Muscle of leg (tissue), 11 donors: Measurements from ENCODE around the gene RALGAPA2. TPM values are rescaled to one million over a fixed set of nuclear protein-coding genes. Genes with fewer than 3 reads are reported as not detected.

Experiments used
- DNase-seq: peaks from one replicate; pipeline ENCODE4 v3.0.0; 2013
- H3K27ac ChIP-seq: one replicate; pipeline ENCODE4 v1.5.1; 2013; ENCODE audit warnings: mild to moderate bottlenecking, low read length, control low read depth
- H3K27me3 ChIP-seq: one replicate; pipeline ENCODE4 v1.6.1; 2013; ENCODE audit warnings: low read length; ENCODE audit not compliant: control insufficient read depth, insufficient read depth
- H3K36me3 ChIP-seq: one replicate; pipeline ENCODE4 v1.6.1; 2013; ENCODE audit warnings: low read length; ENCODE audit not compliant: control insufficient read depth, insufficient read depth
- H3K4me1 ChIP-seq: one replicate; pipeline ENCODE4 v1.6.1; 2013; ENCODE audit warnings: low read length; ENCODE audit not compliant: control insufficient read depth, insufficient read depth
- H3K4me3 ChIP-seq: one replicate; pipeline ENCODE4 v1.5.1; 2013; ENCODE audit warnings: low read length, control low read depth
- H3K9me3 ChIP-seq: replicated peaks from 2 replicates; pipeline ENCODE4 v1.6.1; 2013; ENCODE audit warnings: low read depth, low read length; ENCODE audit not compliant: control insufficient read depth
- WGBS: methylation state at CpG from one replicate; pipeline ENCODE4 v1.1.5; 2013; ENCODE audit warnings: missing lambda C conversion rate; ENCODE audit not compliant: insufficient coverage; 5-methylcytosine and 5-hydroxymethylcytosine counted together
- polyA plus RNA-seq, 8 donors: library from polyadenylated mRNA; unstranded; fragments of 120-200 nt; gene quantifications; one replicate each; pipeline versions ENCODE4 v1.2.1 to v1.2.3, GENCODE V29; 2013; ENCODE audit warnings: inconsistent platforms in 1 of 8, low replicate concordance in 1 of 8; ENCODE audit not compliant: insufficient read length in 8 of 8, insufficient read depth in 1 of 8
- total RNA-seq: library from RNA; stranded (reverse); fragments of 120-200 nt; gene quantifications from one replicate; pipeline ENCODE4 v1.2.4, GENCODE V29; 2013

Gene RALGAPA2
- total and polyA plus RNA-seq, 9 donors: 6.0 to 10.6 (median 8.3) TPM

DNA sequence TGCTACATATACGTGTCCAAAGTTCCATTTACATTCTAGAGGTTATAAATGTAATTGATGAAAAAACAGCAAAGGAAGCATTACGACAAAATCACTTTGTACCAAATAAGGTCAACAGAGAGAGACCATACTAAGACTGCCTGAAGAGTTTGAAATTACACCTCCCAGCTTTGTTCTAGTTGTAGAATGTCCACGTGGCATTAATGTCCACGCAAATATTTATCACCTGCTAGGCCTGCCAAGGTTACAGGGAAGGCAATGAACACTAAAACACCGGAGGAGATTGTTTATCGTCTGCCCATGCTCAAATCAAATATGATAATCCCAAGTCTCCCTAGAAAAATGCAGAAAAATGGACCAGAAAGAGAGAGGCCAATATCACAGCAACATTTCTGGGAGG lies 6.2 kb downstream of the RALGAPA2 start:
- no peaks in the 10 kb centered on the region for H3K27me3 ChIP-seq
- H3K9me3 ChIP-seq: no peaks in the 10 kb centered on the region
- H3K4me1 ChIP-seq: no peaks in the 10 kb centered on the region
- H3K36me3 ChIP-seq: no peaks in the 10 kb centered on the region
- DNase-seq: no peak
- no peak overlapping the region for H3K4me3 ChIP-seq
- no CpG with 5 or more reads among the region's 6 CpGs for WGBS
- H3K27ac ChIP-seq: no peak overlapping the region

DNA sequence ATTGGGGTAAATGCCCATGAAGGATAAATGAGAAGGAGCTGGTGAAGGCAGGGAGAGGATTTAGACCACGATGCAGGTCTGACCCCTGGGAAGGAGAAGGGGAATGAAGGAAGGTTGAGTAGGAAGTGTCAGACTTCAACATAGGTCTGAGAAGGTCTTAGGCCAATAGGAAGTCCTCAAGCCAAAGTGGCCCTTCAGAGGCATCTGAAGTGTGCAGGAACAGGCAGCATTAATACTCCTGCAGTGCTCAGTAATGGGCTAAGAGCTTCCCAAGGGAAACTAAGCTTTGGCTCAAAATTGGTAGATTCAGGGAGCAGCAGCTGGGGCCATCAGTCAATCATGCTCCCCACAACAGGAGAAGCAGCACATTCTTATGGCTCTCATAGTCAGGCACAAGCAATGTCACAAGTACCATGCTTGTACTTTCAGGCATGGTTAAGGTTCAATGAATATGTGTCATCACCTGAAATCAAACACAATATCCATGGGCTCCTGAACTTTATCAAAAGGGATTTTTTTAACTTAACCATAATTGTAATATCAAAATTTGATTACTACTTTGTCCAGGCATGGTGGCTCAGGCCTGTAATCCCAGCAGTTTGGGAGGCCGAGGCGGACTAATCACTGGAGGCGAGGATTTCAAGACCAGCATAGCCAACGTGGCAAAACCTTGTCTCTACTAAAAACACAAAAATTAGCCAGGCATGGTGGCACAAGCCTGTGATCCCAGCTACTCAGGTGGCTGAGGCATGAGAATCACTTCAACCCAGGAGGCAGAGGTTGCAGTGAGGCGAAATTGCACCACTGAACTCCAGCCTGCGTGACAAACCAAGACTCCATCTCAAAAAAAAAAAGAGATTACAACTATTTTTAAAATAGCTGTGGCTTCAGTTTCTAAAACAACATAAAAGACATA lies 9.9 kb downstream of the RALGAPA2 start:
- Histone ChIP-seq H3K4me3 (no peak overlapping the region), H3K4me1 (no peaks in the 10 kb centered on the region), H3K36me3 (no peaks in the 10 kb centered on the region), H3K9me3 (no peaks in the 10 kb centered on the region), H3K27ac (no peak overlapping the region), H3K27me3 (no peaks in the 10 kb centered on the region)
- 86% methylated on average over 1 of the region's 7 CpGs for WGBS
- no peak for DNase-seq

DNA sequence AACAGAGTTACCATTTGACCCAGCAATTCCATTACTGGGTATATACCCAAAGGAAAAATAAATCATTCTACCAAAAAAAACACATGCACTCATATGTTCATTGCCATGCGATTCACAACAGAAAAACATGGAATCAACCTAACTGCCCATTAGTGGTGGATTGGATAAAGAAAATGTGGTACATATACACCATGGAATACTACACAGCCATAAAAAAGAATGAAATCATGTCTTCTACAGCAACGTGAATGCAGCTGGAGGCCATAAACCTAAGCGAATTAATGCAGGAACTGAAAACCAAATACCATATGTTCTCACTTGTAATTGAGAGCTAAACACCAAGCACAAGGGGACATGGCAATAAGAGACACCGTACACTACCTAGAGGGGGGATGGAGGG lies 12.5 kb downstream of the RALGAPA2 start:
- no peaks in the 10 kb centered on the region for H3K36me3 ChIP-seq
- H3K27ac ChIP-seq: no peak overlapping the region
- no peaks in the 10 kb centered on the region for H3K9me3 ChIP-seq
- no peak for DNase-seq
- H3K4me1 ChIP-seq: no peaks in the 10 kb centered on the region
- no peaks in the 10 kb centered on the region for H3K27me3 ChIP-seq
- WGBS: no CpG with 5 or more reads among the region's 4 CpGs
- no peak overlapping the region for H3K4me3 ChIP-seq

GRCh38 chr20:20699144-20699543 lies 13.3 kb downstream of the RALGAPA2 start:
- no peaks in the 10 kb centered on the region for H3K36me3 ChIP-seq
- no peak overlapping the region for H3K27ac ChIP-seq
- no peak for DNase-seq
- H3K4me1 ChIP-seq: no peaks in the 10 kb centered on the region
- H3K27me3 ChIP-seq: no peaks in the 10 kb centered on the region
- no CpG with 5 or more reads among the region's 3 CpGs for WGBS
- no peaks in the 10 kb centered on the region for H3K9me3 ChIP-seq
- no peak overlapping the region for H3K4me3 ChIP-seq

DNA sequence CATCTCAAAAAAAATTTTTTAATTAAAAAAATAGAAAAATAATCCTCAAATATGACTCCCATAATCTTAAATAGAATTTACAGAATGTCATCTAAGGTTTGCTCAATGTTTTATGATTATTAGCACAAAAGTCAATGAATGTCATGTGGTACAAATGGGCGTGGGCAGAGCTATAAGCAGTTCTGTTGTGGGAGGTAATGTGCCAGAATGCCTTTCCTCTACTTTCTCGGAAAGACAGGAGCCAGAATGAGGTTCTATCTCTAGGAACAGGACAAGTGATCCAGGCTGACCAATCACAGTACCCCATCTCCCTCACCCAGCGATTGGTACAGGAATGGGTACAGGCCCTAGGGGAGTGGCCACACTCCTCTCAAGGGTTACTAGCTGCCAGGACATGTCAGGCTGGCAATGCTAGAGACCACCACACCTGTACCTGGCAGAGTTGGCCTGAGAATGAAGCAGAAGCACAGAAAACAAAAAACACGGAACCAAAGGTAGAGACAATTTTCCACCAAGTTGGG lies 15.1 kb downstream of the RALGAPA2 start:
- WGBS: no CpG with 5 or more reads among the region's 4 CpGs
- Histone ChIP-seq H3K36me3 (no peaks in the 10 kb centered on the region), H3K4me1 (no peaks in the 10 kb centered on the region), H3K9me3 (no peaks in the 10 kb centered on the region), H3K4me3 (no peak overlapping the region), H3K27ac (no peak overlapping the region), H3K27me3 (no peaks in the 10 kb centered on the region)
- DNase-seq: no peak

DNA sequence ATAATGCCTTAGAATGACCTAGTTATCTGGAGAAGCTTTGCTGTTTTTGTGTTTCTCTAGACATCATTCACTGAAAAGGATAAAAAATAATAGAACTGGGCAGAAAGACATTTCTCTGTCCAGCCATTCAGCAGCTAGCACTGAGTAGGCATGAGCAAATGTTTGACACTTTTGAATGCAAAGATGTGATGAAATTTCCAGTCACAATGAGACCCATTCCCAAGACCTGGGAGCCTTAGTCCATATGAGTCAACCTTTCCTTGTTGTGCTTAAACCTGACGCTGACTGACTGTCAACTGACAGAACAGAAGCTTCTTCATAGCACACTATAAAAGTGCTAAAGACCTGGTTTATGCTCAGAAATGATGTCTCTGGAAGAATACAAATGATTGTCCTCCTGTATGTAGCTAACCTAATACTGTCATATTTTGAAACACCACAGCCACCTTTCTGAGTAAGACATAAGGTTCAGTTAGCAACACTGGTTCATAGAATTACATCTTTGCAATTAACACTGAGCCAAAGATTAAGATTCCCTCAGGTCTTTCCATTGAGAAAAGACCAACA lies 17.1 kb downstream of the RALGAPA2 start:
- H3K4me3 ChIP-seq: no peak overlapping the region
- no peaks in the 10 kb centered on the region for H3K27me3 ChIP-seq
- H3K27ac ChIP-seq: no peak overlapping the region
- no peaks in the 10 kb centered on the region for H3K9me3 ChIP-seq
- no peaks in the 10 kb centered on the region for H3K4me1 ChIP-seq
- no peaks in the 10 kb centered on the region for H3K36me3 ChIP-seq
- DNase-seq: no peak
- WGBS: no CpG with 5 or more reads among the region's 1 CpG

DNA sequence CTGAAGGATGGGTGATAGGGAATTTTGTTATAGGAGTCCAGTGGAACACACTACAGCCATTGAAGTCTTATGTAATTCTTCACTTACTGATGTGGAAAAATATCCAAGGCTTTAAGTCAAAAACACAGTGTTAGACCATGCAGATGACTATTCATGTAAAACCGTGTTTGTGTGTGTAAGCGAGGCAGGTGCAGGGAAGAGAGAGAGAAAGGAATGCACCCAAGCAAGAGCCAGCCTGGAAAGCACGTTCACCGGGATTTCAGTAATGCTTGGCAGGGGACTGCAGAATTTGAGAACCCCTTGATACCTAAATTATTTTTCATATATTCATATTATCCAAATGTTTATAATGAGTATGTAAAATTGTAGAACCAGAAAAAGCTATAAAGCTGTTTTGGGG lies 17.9 kb downstream of the RALGAPA2 start:
- Histone ChIP-seq H3K9me3 (no peaks in the 10 kb centered on the region), H3K4me3 (no peak overlapping the region), H3K36me3 (no peaks in the 10 kb centered on the region), H3K4me1 (no peaks in the 10 kb centered on the region), H3K27ac (no peak overlapping the region), H3K27me3 (no peaks in the 10 kb centered on the region)
- no CpG with 5 or more reads among the region's 4 CpGs for WGBS
- DNase-seq: no peak

DNA sequence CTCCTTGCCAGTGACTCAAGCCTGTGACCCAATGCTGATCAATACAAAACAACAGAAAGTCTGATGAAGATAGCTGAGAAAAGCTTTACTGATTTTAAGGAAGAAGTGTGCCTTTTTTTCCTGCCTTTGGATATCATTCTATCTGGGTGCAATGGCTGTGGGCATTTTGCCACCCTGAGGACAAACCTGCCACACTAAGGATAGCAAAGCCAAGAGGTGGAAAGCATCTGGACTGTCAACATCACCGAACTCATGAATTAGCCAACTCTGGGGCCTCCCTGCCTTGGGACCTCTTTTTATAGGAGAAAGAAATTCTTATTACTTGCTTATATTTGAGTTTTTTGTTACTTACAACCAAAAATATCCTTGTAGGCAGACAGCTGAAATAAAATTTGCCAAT lies 19.9 kb downstream of the RALGAPA2 start:
- Histone ChIP-seq H3K36me3 (no peaks in the 10 kb centered on the region), H3K27ac (no peak overlapping the region), H3K9me3 (no peaks in the 10 kb centered on the region), H3K4me1 (no peaks in the 10 kb centered on the region), H3K4me3 (no peak overlapping the region), H3K27me3 (no peaks in the 10 kb centered on the region)
- WGBS: no CpG with 5 or more reads among the region's 1 CpG
- DNase-seq: no peak

DNA sequence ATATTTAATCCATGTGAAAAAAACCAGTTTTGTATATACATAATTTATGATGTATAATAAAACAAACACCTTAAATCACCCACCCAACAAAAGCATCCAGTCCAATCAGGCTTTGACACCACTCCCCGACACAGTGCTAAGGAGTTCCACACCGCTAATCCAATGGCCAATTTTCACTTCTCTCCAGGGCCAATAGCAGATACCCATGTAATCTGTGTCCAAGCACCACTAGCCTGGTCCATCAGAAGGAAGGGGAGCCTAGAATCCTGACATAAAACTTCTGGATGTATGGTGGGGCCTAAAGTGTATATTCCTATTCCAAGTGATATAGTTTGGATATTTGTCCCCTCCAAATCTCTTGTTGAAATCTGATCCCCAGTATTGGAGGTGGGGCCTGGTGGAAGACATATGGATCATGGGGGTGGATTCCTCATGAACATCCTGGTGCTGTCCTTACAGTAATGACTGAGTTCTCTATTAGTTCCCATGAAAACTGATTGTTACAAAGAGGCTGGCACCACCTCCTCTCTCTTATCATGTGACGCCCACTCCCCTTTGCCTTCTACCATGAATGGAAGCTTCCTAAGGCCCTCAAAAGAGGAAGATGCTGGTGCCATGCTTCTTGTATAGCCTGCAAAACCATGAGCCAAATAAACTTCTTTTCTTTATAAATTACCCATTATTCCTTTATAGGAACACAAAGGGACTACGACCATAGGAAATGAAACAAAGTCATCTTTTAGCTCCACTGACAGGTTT lies 20.8 kb downstream of the RALGAPA2 start:
- Histone ChIP-seq H3K4me3 (no peak overlapping the region), H3K9me3 (no peaks in the 10 kb centered on the region), H3K27ac (no peak overlapping the region), H3K36me3 (no peaks in the 10 kb centered on the region), H3K27me3 (no peaks in the 10 kb centered on the region), H3K4me1 (no peaks in the 10 kb centered on the region)
- DNase-seq: no peak
- 80% methylated on average over 3 of the region's 4 CpGs for WGBS
